Ectodermal cell (in vitro differentiated cells): Measurements from ENCODE around the gene CFAP46.

ENCODE experiments used
- H3K27ac ChIP-seq: 2 replicates; pipeline ENCODE4 v1.7.0; 2013; ENCODE audit warnings: mild to moderate bottlenecking, low read depth, low read length; ENCODE audit not compliant: insufficient read depth, poor library complexity, severe bottlenecking
- H3K27me3 ChIP-seq: 2 replicates; pipeline ENCODE4 v1.7.0; 2013; ENCODE audit warnings: mild to moderate bottlenecking, low read length; ENCODE audit not compliant: insufficient read depth, control insufficient read depth, poor library complexity, severe bottlenecking
- H3K36me3 ChIP-seq: one replicate; pipeline ENCODE4 v1.7.0; 2013; ENCODE audit warnings: low read length; ENCODE audit not compliant: control insufficient read depth, insufficient read depth
- H3K4me1 ChIP-seq: one replicate; pipeline ENCODE4 v1.7.0; 2013; ENCODE audit warnings: low read length; ENCODE audit not compliant: control insufficient read depth, insufficient read depth
- H3K4me3 ChIP-seq: 2 replicates; pipeline ENCODE4 v1.7.0; 2013; ENCODE audit warnings: low read depth, low read length, control low read depth; ENCODE audit not compliant: insufficient read depth
- H3K9me3 ChIP-seq: 2 replicates; pipeline ENCODE4 v1.7.0; 2013; ENCODE audit warnings: mild to moderate bottlenecking, low read length, moderate library complexity; ENCODE audit not compliant: control insufficient read depth
- WGBS, 2 experiments: methylation state at CpG; one replicate each; pipeline ENCODE4 v1.1.7; 2013; ENCODE audit warnings: missing lambda C conversion rate in 2 of 2; 5-methylcytosine and 5-hydroxymethylcytosine counted together

Gene CFAP46

GRCh38 chr10:132786476-132786883 is 155.9 kb downstream of the CFAP46 start:
- H3K27ac ChIP-seq = no peak overlapping the region
- H3K27me3 ChIP-seq = peaks cover 99% of the 10 kb centered on the region
- 8 to 9% methylated on average over 58 of the region's 58 CpGs for WGBS, 2 experiments
- no peak overlapping the region for H3K4me3 ChIP-seq
- no peaks in the 10 kb centered on the region for H3K9me3 ChIP-seq
- H3K4me1 ChIP-seq = peaks cover 15% of the 10 kb centered on the region
- H3K36me3 ChIP-seq = no peaks in the 10 kb centered on the region

DNA sequence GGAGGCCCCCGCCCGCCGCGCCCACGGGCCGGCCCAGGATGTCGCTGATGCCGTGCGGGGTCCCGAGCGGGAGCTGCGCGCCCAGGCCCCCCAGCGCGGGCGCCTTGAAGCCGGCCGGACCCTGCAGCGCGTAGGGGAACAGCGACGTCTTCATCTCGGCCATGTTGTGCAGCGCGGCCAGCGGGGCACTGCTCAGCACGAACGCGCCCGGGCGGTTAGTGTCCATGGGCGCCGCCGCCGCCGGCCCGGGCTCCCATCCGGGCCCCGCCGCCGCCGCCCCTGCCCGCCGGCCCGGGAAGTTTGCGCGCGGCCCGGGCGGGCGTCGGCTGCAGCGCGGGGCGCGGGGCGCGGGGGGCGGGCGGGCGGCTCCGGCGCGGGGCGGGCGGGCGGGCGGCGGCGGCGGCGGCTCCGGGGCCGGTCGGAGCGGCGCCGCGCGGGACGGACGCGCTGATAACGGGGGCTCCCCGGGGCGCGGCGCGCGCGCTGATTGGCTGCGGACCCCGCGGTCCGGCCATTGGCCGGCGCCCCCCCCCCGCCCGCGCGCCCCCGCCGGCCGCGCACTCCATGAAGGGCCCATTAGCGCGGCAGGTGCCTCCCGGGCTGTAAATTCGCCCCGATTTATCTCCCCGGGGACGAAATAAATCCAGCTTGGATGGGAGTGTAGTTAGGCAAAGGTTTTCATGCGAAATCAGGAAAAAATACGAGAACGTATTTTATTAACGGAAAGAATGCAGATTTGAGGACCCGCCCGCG is 156.5 kb downstream of the CFAP46 start, which contains the start of gene NKX6-2:
NKX6-2 (minus strand) TSS at position 425 of the 753 bp plus-strand sequence; CDS start at position 226, 199 bp downstream.
- Histone ChIP-seq H3K4me1 (peaks cover 15% of the 10 kb centered on the region), H3K36me3 (no peaks in the 10 kb centered on the region), H3K27ac (no peak within 1 kb of the TSS), H3K9me3 (no peaks in the 10 kb centered on the region), H3K27me3 (peaks cover 99% of the 10 kb centered on the region), H3K4me3 (no peak within 1 kb of the TSS)
- 1 to 2% methylated on average over 119 of the region's 119 CpGs for WGBS, 2 experiments

- H3K27ac ChIP-seq = no peak overlapping the region
- H3K27me3 ChIP-seq = peaks cover 91% of the 10 kb centered on the region
- H3K36me3 ChIP-seq = no peaks in the 10 kb centered on the region
- H3K9me3 ChIP-seq = no peaks in the 10 kb centered on the region
- H3K4me1 ChIP-seq = peaks cover 15% of the 10 kb centered on the region
- 4% methylated on average over 111 of the region's 111 CpGs for WGBS, 2 experiments
- no peak overlapping the region for H3K4me3 ChIP-seq
Measured at GRCh38 chr10:132784866-132785722, 157.3 kb downstream of the CFAP46 start.

DNA sequence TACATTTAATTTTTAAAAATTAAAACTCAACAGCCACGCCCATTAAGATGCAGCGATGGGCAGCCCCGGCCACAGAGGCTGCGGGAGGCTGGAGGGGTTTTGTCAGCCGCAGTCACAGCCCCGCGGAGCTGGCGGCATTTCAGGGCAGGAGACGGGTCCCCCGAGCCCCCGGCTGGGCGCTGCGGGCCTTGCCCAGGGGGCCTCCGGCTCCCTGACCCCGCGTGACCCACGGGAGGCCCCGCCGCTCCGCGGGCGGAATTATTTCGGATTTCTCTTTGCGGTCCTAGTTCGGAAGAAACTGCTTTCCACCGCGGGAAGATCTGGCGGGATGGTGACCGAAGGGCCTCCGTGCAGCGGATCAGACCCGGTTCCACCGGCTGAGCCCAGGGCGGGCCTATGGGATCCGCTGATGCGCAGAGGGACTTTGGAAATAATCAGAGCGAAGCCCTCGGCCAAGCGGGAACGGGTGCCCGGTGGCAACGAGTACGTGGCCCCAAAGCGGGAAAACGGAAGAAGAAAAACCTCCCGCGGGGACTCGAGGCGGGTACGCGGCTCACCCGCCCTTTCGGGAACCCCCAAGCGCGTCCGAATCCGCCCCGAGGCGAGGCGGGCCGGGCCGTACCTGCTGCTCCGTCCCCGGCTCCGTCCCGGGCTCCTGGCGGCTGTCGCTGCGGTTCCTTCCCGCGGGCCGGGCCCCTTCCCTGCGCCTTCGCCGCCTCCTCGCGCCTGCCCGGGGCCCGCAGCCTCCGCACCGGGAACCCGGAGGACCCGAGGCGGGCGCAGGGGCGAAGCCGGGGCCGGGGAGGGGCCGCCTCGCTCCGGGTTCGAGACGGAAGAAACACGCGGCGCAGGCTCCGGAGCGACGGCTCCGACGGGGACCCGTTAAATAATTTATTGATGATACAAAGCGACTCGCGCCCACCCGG is 158.2 kb downstream of the CFAP46 start:
- no peaks in the 10 kb centered on the region for H3K9me3 ChIP-seq
- H3K4me3 ChIP-seq = no peak overlapping the region
- H3K27ac ChIP-seq = no peak overlapping the region
- H3K36me3 ChIP-seq = no peaks in the 10 kb centered on the region
- H3K4me1 ChIP-seq = peaks cover 12% of the 10 kb centered on the region
- H3K27me3 ChIP-seq = peaks cover 82% of the 10 kb centered on the region
- WGBS, 2 experiments = 3 to 4% methylated on average over 106 of the region's 106 CpGs

DNA sequence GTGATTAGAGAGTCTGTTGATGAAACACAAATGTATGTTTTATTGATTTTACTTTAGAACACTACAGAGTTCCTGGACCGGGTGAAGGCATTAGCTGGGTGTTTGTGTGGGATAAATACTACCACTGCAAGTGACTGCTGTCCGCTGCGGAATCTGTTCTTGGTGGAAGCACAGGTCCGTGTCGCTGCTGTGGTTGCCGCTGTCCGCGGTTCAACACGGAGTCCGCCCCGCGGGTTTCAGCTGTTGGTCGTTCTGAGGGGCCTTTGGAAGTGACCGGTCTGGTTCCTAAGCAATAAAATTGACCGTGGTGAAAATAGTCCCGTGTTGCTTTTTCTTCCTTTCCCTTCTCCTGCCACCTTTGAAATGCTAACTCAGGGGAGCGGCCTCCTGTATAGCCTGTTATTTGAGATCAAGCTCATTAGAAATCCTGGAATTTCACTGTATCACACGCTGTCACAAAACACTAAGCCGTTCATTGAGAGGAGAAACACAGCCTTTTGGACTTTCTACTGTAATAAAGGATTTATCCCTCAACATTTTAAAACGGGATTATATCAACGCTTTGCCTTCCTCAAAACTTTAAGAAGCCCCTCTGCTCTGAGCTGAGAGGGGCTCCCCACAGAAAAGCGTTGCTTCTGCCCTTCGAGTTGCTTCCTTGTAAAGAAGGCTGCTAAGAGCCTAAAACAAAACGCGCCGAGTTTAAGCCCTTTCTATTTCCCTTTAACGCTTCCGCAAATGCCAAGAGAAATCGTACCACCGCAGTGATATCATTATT is 159.0 kb downstream of the CFAP46 start:
- no peaks in the 10 kb centered on the region for H3K9me3 ChIP-seq
- 8% methylated on average over 30 of the region's 30 CpGs for WGBS, 2 experiments
- peaks cover 6% of the 10 kb centered on the region for H3K4me1 ChIP-seq
- H3K36me3 ChIP-seq = no peaks in the 10 kb centered on the region
- H3K4me3 ChIP-seq = no peak overlapping the region
- H3K27me3 ChIP-seq = peaks cover 73% of the 10 kb centered on the region
- H3K27ac ChIP-seq = no peak overlapping the region

- WGBS, 2 experiments = 93% methylated on average over 20 of the region's 20 CpGs
- no peaks in the 10 kb centered on the region for H3K9me3 ChIP-seq
- H3K4me3 ChIP-seq = no peak overlapping the region
- H3K27me3 ChIP-seq = peaks cover 55% of the 10 kb centered on the region
- no peak overlapping the region for H3K27ac ChIP-seq
- no peaks in the 10 kb centered on the region for H3K36me3 ChIP-seq
- H3K4me1 ChIP-seq = no peaks in the 10 kb centered on the region
Measured at GRCh38 chr10:132781556-132781955, 160.8 kb downstream of the CFAP46 start.

DNA sequence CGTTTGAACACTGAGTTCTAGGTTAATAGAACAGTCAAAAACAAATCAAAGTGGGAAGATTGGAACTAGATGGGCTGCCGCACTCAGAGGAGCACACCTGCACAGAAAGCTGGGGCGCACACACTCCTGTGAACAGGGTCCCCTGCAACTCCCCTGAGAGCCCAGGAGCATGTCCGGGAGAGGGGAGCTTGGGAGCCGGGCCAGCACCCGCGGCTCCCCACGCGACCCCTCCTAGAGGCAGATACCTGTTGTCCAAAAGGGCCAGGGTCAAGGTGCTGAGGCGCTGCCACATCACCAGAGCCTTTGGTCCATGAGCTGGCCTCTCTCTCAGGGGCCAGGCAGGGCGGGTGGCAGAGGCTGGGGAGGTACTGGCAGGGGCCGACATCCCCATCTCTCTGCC is 162.0 kb downstream of the CFAP46 start:
- Histone ChIP-seq H3K4me3 (no peak overlapping the region), H3K36me3 (no peaks in the 10 kb centered on the region), H3K27ac (no peak overlapping the region), H3K9me3 (no peaks in the 10 kb centered on the region), H3K4me1 (no peaks in the 10 kb centered on the region), H3K27me3 (peaks cover 45% of the 10 kb centered on the region)
- 91 to 93% methylated on average over 12 of the region's 12 CpGs for WGBS, 2 experiments

- Histone ChIP-seq H3K27me3 (peaks cover 38% of the 10 kb centered on the region), H3K4me1 (no peaks in the 10 kb centered on the region)
- WGBS, 2 experiments = 94% methylated on average over 41 of the region's 41 CpGs
Measured at GRCh38 chr10:132779549-132780294, 162.6 kb downstream of the CFAP46 start.

GRCh38 chr10:132777441-132777840 is 164.9 kb downstream of the CFAP46 start:
- 96 to 97% methylated on average over 14 of the region's 14 CpGs for WGBS, 2 experiments
- no peak overlapping the region for H3K4me3 ChIP-seq

More at GRCh38 chr10:132779549-132780294, 162.6 kb downstream of the CFAP46 start:
- Histone ChIP-seq H3K36me3 (no peaks in the 10 kb centered on the region), H3K4me3 (no peak overlapping the region), H3K27ac (no peak overlapping the region), H3K9me3 (no peaks in the 10 kb centered on the region)

More at GRCh38 chr10:132777441-132777840, 164.9 kb downstream of the CFAP46 start:
- no peak overlapping the region for H3K27ac ChIP-seq
- no peaks in the 10 kb centered on the region for H3K36me3 ChIP-seq
- no peaks in the 10 kb centered on the region for H3K4me1 ChIP-seq
- peaks cover 15% of the 10 kb centered on the region for H3K27me3 ChIP-seq
- H3K9me3 ChIP-seq = no peaks in the 10 kb centered on the region
